HepG2 (cell line): ENCODE results near the gene THRA. TPM values are rescaled to one million over a fixed set of nuclear protein-coding genes. Genes with fewer than 3 reads are reported as not detected.

Experiments
- ATAD3A ChIP-seq: sonication (generic); formaldehyde crosslinking; IDR thresholded peaks from 2 replicates; pipeline ENCODE4 v1.4.0; 2020; ENCODE audit warnings: missing genetic modification reagents
- FOXK1 ChIP-seq: sonication (generic); formaldehyde crosslinking; IDR thresholded peaks from 2 replicates; pipeline ENCODE4 v1.4.0; 2020; ENCODE audit warnings: low read depth, missing genetic modification reagents, borderline replicate concordance
- HNF1B ChIP-seq: sonication (generic); formaldehyde crosslinking; IDR thresholded peaks from 2 replicates; pipeline ENCODE4 v1.5.1; 2020; ENCODE audit warnings: mild to moderate bottlenecking, moderate library complexity, missing genetic modification reagents
- KDM5A ChIP-seq: fragments of 200-600 bp; sonication (generic); IDR thresholded peaks from 2 replicates; pipeline ENCODE4 v1.7.0; 2018; ENCODE audit warnings: antibody characterized with exemption, mild to moderate bottlenecking, low read length, borderline replicate concordance
- LBX2 ChIP-seq: sonication (generic); formaldehyde crosslinking; IDR thresholded peaks from 2 replicates; pipeline ENCODE4 v1.5.0; 2020; ENCODE audit warnings: missing genetic modification reagents, mild to moderate bottlenecking, borderline replicate concordance
- MEF2D ChIP-seq: sonication (generic); formaldehyde crosslinking; IDR thresholded peaks from 2 replicates; pipeline ENCODE4 v1.5.1; 2020; ENCODE audit warnings: mild to moderate bottlenecking, missing genetic modification reagents
- PCBP1 ChIP-seq: fragments of 200-400 bp; formaldehyde crosslinking; IDR thresholded peaks from 2 replicates; pipeline ENCODE4 v1.6.1; 2017; ENCODE audit warnings: mild to moderate bottlenecking, low read depth, low read length, borderline replicate concordance
- RFX5 ChIP-seq: IDR thresholded peaks from 2 replicates; pipeline ENCODE4 v1.6.1; 2011; ENCODE audit warnings: low read depth, low read length, improper control_type of control experiment
- SAFB2 ChIP-seq: sonication (generic); formaldehyde crosslinking; IDR thresholded peaks from 2 replicates; pipeline ENCODE4 v1.5.1; 2020; ENCODE audit warnings: missing genetic modification reagents, low read depth, mild to moderate bottlenecking, borderline replicate concordance
- SIN3B ChIP-seq: fragments of 150-350 bp; IDR thresholded peaks from 2 replicates; pipeline ENCODE4 v1.6.1; 2014; ENCODE audit warnings: low read length
- SRSF1 ChIP-seq: fragments of 200-400 bp; formaldehyde crosslinking; optimal IDR thresholded peaks from 2 replicates; pipeline ENCODE3; 2017; ENCODE audit warnings: mild to moderate bottlenecking, low read depth, low read length, moderate library complexity
- TAF1 ChIP-seq: sonication (generic); formaldehyde crosslinking; IDR thresholded peaks from 2 replicates; pipeline ENCODE4 v1.4.0; 2020; ENCODE audit warnings: missing genetic modification reagents
- THRA ChIP-seq: sonication (generic); formaldehyde crosslinking; IDR thresholded peaks from 2 replicates; pipeline ENCODE4 v1.4.0; 2020; ENCODE audit warnings: missing genetic modification reagents, borderline replicate concordance
- ZBTB38 ChIP-seq: sonication (generic); formaldehyde crosslinking; IDR thresholded peaks from 2 replicates; pipeline ENCODE4 v1.5.1; 2020; ENCODE audit warnings: mild to moderate bottlenecking, missing genetic modification reagents
- ZFP82 ChIP-seq: sonication (generic); formaldehyde crosslinking; IDR thresholded peaks from 2 replicates; pipeline ENCODE4 v1.5.1; 2020; ENCODE audit warnings: mild to moderate bottlenecking, missing genetic modification reagents, borderline replicate concordance
- ZFY ChIP-seq: sonication (generic); formaldehyde crosslinking; IDR thresholded peaks from 2 replicates; pipeline ENCODE4 v1.4.0; 2020; ENCODE audit warnings: missing genetic modification reagents
- ZMYM3 ChIP-seq: sonication (generic); formaldehyde crosslinking; IDR thresholded peaks from 2 replicates; pipeline ENCODE4 v1.5.1; 2020; ENCODE audit warnings: mild to moderate bottlenecking, missing genetic modification reagents
- ZNF101 ChIP-seq: sonication (generic); formaldehyde crosslinking; IDR thresholded peaks from 2 replicates; pipeline ENCODE4 v1.4.0; 2020; ENCODE audit warnings: mild to moderate bottlenecking, low read depth, missing genetic modification reagents, borderline replicate concordance
- ZNF430 ChIP-seq: sonication (generic); formaldehyde crosslinking; IDR thresholded peaks from 2 replicates; pipeline ENCODE4 v1.9.0; 2021; ENCODE audit warnings: mild to moderate bottlenecking, missing genetic modification reagents
- ZNF484 ChIP-seq: sonication (generic); formaldehyde crosslinking; IDR thresholded peaks from 2 replicates; pipeline ENCODE4 v1.5.1; 2020; ENCODE audit warnings: mild to moderate bottlenecking, low read depth, missing genetic modification reagents, borderline replicate concordance
- ZNF547 ChIP-seq: sonication (generic); formaldehyde crosslinking; IDR thresholded peaks from 2 replicates; pipeline ENCODE4 v1.5.1; 2020; ENCODE audit warnings: mild to moderate bottlenecking, missing genetic modification reagents
- ZNF614 ChIP-seq: IDR thresholded peaks from 2 replicates; pipeline ENCODE4 v1.6.1; 2018; ENCODE audit warnings: missing biosample characterization, missing genetic modification reagents, inconsistent platforms, borderline replicate concordance
- ZNF773 ChIP-seq: sonication (generic); formaldehyde crosslinking; IDR thresholded peaks from 2 replicates; pipeline ENCODE4 v1.4.0; 2020; ENCODE audit warnings: missing genetic modification reagents, borderline replicate concordance
- ZNF891 ChIP-seq: sonication (generic); formaldehyde crosslinking; IDR thresholded peaks from 2 replicates; pipeline ENCODE4 v1.5.0; 2020; ENCODE audit warnings: mild to moderate bottlenecking, missing genetic modification reagents
- ZSCAN21 ChIP-seq: sonication (generic); formaldehyde crosslinking; IDR thresholded peaks from 2 replicates; pipeline ENCODE4 v1.8.0; 2022; ENCODE audit warnings: mild to moderate bottlenecking, missing genetic modification reagents, moderate library complexity, borderline replicate concordance
- polyA plus RNA-seq, 8 experiments: library from polyadenylated mRNA; depleted of rRNA in 3 of 8; stranded (reverse) in 7 of 8; unstranded in 1 of 8; fragments of >200 nt; fragmentation: Illumina TruSeq in 4 of 8; extraction: Trizol in 4 of 8; gene quantifications; 2 replicates each; pipeline versions ENCODE4 v1.2.1 to v1.2.3, GENCODE V29; 2011 to 2016; ENCODE audit warnings: low read depth in 4 of 8, missing spikeins in 1 of 8, mixed read lengths in 1 of 8; ENCODE audit not compliant: insufficient read depth in 1 of 8
- total RNA-seq, 5 experiments: library from RNA; depleted of rRNA; stranded (reverse); fragments of >200 nt; fragmentation: Illumina TruSeq; extraction: Trizol; gene quantifications; 2 replicates each; pipeline ENCODE4 v1.2.3, GENCODE V29; 2016; ENCODE audit warnings: low read depth in 1 of 5
- TF ChIP-seq, protein P1 (sequence below): sonication (generic); formaldehyde crosslinking; conservative IDR thresholded peaks from 2 replicates; pipeline ENCODE4 v1.4.0; 2020; ENCODE audit warnings: missing genetic modification reagents

THRA gene
- total and polyA plus RNA-seq, 2 of the 13 experiments (the other 11 are each of a cell fraction or from before 2014, with no cell fraction given): 8.0 to 9.9 TPM

DNA sequence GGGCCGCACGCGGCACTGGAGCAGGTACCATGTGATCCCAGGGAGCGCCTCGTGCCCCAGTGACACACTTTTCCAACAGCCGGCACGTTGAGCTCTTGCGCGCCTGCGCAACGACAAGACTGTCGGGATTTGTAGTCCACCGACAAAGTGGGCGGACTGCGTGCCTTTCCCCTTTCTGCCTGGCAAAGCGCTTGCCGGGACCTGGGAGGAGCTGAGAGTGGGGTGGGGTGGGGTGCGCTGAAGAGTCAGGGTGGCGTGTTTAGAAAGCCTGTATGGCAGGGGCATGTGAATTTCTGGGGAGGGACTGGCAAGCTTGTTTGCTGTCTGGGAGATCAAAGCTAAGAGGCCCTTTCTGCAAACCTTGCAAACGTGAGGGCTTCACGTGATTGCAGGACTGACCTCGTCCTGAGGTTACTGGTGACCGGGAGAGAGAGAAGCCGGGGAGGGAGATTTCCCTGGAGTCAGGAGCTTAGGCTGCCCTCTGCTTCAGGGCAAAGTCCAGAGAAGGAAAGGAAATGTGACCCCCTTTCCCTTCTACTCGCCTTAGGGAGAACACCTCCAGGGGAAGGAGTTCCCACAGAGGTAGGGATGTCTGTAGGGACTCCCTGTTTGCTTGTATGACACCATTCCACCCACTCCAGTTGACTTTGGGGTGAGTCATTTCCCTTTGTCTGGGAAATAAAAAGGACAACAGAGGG, 38.1 kb downstream of the THRA start (continued):
- TF ChIP-seq ZNF430 (CRISPR knock-in tag): peak; percentile 96
- TF ChIP-seq ZSCAN21: peak; percentile 98
- TF ChIP-seq ZNF547 (CRISPR knock-in tag): peak; percentile 99
- peak; percentile 100 for TF ChIP-seq THRA
- TF ChIP-seq MEF2D (CRISPR knock-in tag): peak; percentile 96
- peak; percentile 99; the same call in 1 of the 2 replicates for TF ChIP-seq ZNF101
- no peak for TF ChIP-seq ZFP82 (CRISPR knock-in tag)
- peak; percentile 36 for TF ChIP-seq SRSF1
- TF ChIP-seq KDM5A: peak; percentile 51; the same call in 1 of the 2 replicates
- TF ChIP-seq ZNF891: peak; percentile 86
- TF ChIP-seq PCBP1: peak; percentile 93
- TF ChIP-seq ZNF484: peak; percentile 96; the same call in 1 of the 2 replicates
- TF ChIP-seq SIN3B: peak; percentile 61
- TF ChIP-seq RFX5: no peak; the same call in 1 of the 2 replicates
- peak; percentile 80 for TF ChIP-seq ZFY
- peak; percentile 63; the same call in 1 of the 2 replicates for TF ChIP-seq SAFB2 (CRISPR knock-in tag)
- TF ChIP-seq ZMYM3 (CRISPR knock-in tag): peak; percentile 63
- TF ChIP-seq FOXK1 (CRISPR knock-in tag): peak; percentile 94
- TF ChIP-seq ZBTB38: peak; percentile 93
- TF ChIP-seq HNF1B (CRISPR knock-in tag): peak; percentile 89
- TF ChIP-seq ATAD3A (CRISPR knock-in tag): no peak
- peak; percentile 94 for TF ChIP-seq ZNF773 (CRISPR knock-in tag)
- no peak for TF ChIP-seq TAF1 (CRISPR knock-in tag)
- peak; percentile 88; the same call in 1 of the 2 replicates for TF ChIP-seq LBX2 (CRISPR knock-in tag)
- TF ChIP-seq, protein P1, sequence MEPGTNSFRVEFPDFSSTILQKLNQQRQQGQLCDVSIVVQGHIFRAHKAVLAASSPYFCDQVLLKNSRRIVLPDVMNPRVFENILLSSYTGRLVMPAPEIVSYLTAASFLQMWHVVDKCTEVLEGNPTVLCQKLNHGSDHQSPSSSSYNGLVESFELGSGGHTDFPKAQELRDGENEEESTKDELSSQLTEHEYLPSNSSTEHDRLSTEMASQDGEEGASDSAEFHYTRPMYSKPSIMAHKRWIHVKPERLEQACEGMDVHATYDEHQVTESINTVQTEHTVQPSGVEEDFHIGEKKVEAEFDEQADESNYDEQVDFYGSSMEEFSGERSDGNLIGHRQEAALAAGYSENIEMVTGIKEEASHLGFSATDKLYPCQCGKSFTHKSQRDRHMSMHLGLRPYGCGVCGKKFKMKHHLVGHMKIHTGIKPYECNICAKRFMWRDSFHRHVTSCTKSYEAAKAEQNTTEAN: peak; percentile 98
- 0 out of 2 replicates have a peak, but pooled peaks have one; percentile 57 for TF ChIP-seq ZNF614 (CRISPR knock-in tag)
